Smooth muscle cell (in vitro differentiated cells): ENCODE measurements around the gene NPAS2. TPM values are rescaled to one million over a fixed set of nuclear protein-coding genes. Genes with fewer than 3 reads are reported as not detected.

Experiments
- DNase-seq: peaks from one replicate; lab custom pipeline; 2025; ENCODE audit not compliant: unreplicated experiment; lab: John Stamatoyannopoulos, UW
- H2AFZ ChIP-seq: fragments of 200-600 bp; sonication (generic); 2 replicates; pipeline ENCODE4 v1.6.0; 2016; ENCODE audit warnings: antibody characterized with exemption, low read depth, mild to moderate bottlenecking
- H3F3A ChIP-seq: fragments of 200-600 bp; sonication (generic); 2 replicates; pipeline ENCODE4 v1.6.0; 2017; ENCODE audit warnings: antibody characterized with exemption, low read depth
- H3K27ac ChIP-seq: fragments of 200-600 bp; sonication (generic); 2 replicates; pipeline ENCODE4 v1.5.1; 2016; ENCODE audit warnings: low read depth, mild to moderate bottlenecking
- H3K27me3 ChIP-seq: fragments of 200-600 bp; sonication (generic); 2 replicates; pipeline ENCODE4 v1.6.1; 2016; ENCODE audit warnings: low read depth, mild to moderate bottlenecking
- H3K36me3 ChIP-seq: fragments of 200-600 bp; sonication (generic); 2 replicates; pipeline ENCODE4 v1.5.1; 2016; ENCODE audit warnings: low read depth
- H3K4me1 ChIP-seq: fragments of 200-600 bp; sonication (generic); 2 replicates; pipeline ENCODE4 v1.5.1; 2016; ENCODE audit warnings: low read depth
- H3K4me2 ChIP-seq: fragments of 200-600 bp; sonication (generic); 2 replicates; pipeline ENCODE4 v1.6.0; 2016; ENCODE audit warnings: mild to moderate bottlenecking
- H3K4me3 ChIP-seq: fragments of 200-600 bp; sonication (generic); 2 replicates; pipeline ENCODE4 v1.5.1; 2016; ENCODE audit warnings: mild to moderate bottlenecking
- H3K79me2 ChIP-seq: fragments of 200-600 bp; sonication (generic); 2 replicates; pipeline ENCODE4 v1.6.0; 2016; ENCODE audit warnings: low read depth, mild to moderate bottlenecking
- H3K9ac ChIP-seq: fragments of 200-600 bp; sonication (generic); 2 replicates; pipeline ENCODE4 v1.6.0; 2016; ENCODE audit warnings: low read depth
- H3K9me3 ChIP-seq: fragments of 200-600 bp; sonication (generic); replicated peaks from 2 replicates; pipeline ENCODE4 v1.5.1; 2016; ENCODE audit warnings: low read depth
- H4K20me1 ChIP-seq: fragments of 200-600 bp; sonication (generic); 2 replicates; pipeline ENCODE4 v1.6.0; 2016; ENCODE audit warnings: low read depth
- CTCF ChIP-seq: fragments of 200-600 bp; sonication (generic); IDR thresholded peaks from 2 replicates; pipeline ENCODE4 v1.5.1; 2017; ENCODE audit warnings: borderline replicate concordance, mild to moderate bottlenecking, antibody characterized with exemption; ENCODE audit not compliant: insufficient read depth, poor library complexity, severe bottlenecking
- WGBS: methylation state at CpG from one replicate; pipeline ENCODE4 v1.1.7; 2016; ENCODE audit warnings: low lambda C conversion rate; 5-methylcytosine and 5-hydroxymethylcytosine counted together
- polyA plus RNA-seq: library from polyadenylated mRNA; unstranded; fragments of >200 nt; fragmentation: Nextera tagmentation; extraction: Ambion mirVana; gene quantifications from 2 replicates; pipeline ENCODE4 v1.2.1, GENCODE V29; 2016
- total RNA-seq: library from RNA; depleted of rRNA; stranded (reverse); fragments of >200 nt; gene quantifications from 2 replicates; pipeline ENCODE4 v1.2.3, GENCODE V29; 2014

The NPAS2 gene
- total and polyA plus RNA-seq, 2 experiments from 2014 or later: 20.2 to 20.7 TPM

GRCh38 chr2:100990650-100991403 lies 170.9 kb downstream of the NPAS2 start:
- no peak overlapping the region for H3K4me2 ChIP-seq
- no peak for TF ChIP-seq CTCF
- H2AFZ ChIP-seq: no peak overlapping the region
- no peaks in the 10 kb centered on the region for H3K79me2 ChIP-seq
- no peaks in the 10 kb centered on the region for H3F3A ChIP-seq
- DNase-seq: no peak
- H3K9ac ChIP-seq: no peak overlapping the region
- H3K4me1 ChIP-seq: no peaks in the 10 kb centered on the region
- no peak overlapping the region for H3K27ac ChIP-seq
- H3K9me3 ChIP-seq: no peaks in the 10 kb centered on the region
- 83% methylated on average over 20 of the region's 24 CpGs for WGBS
- H3K4me3 ChIP-seq: no peak overlapping the region
- H3K27me3 ChIP-seq: no peaks in the 10 kb centered on the region
- no peaks in the 10 kb centered on the region for H3K36me3 ChIP-seq
- H4K20me1 ChIP-seq: no peaks in the 10 kb centered on the region

GRCh38 chr2:100991404-100991773 lies 171.4 kb downstream of the NPAS2 start:
- H3K36me3 ChIP-seq: no peaks in the 10 kb centered on the region
- 94% methylated on average over 5 of the region's 5 CpGs for WGBS

GRCh38 chr2:100992262-100992661 lies 172.3 kb downstream of the NPAS2 start:
- H3K27me3 ChIP-seq: no peaks in the 10 kb centered on the region
- no peak overlapping the region for H3K9ac ChIP-seq
- no peaks in the 10 kb centered on the region for H4K20me1 ChIP-seq
- WGBS: 91% methylated on average over 6 of the region's 6 CpGs
- TF ChIP-seq CTCF: no peak
- H2AFZ ChIP-seq: no peak overlapping the region
- H3K4me1 ChIP-seq: no peaks in the 10 kb centered on the region
- H3K36me3 ChIP-seq: no peaks in the 10 kb centered on the region
- H3K79me2 ChIP-seq: no peaks in the 10 kb centered on the region
- H3K27ac ChIP-seq: no peak overlapping the region
- DNase-seq: no peak
- no peak overlapping the region for H3K4me3 ChIP-seq
- no peak overlapping the region for H3K4me2 ChIP-seq
- no peaks in the 10 kb centered on the region for H3F3A ChIP-seq
- no peaks in the 10 kb centered on the region for H3K9me3 ChIP-seq

More at GRCh38 chr2:100991404-100991773, 171.4 kb downstream of the NPAS2 start:
- Histone ChIP-seq H3K79me2 (no peaks in the 10 kb centered on the region), H3K4me3 (no peak overlapping the region), H3K27ac (no peak overlapping the region), H3K9ac (no peak overlapping the region), H4K20me1 (no peaks in the 10 kb centered on the region), H3K4me2 (no peak overlapping the region), H3F3A (no peaks in the 10 kb centered on the region), H3K9me3 (no peaks in the 10 kb centered on the region), H2AFZ (no peak overlapping the region), H3K4me1 (no peaks in the 10 kb centered on the region), H3K27me3 (no peaks in the 10 kb centered on the region)
- no peak for DNase-seq
- no peak for TF ChIP-seq CTCF

- H3K9ac ChIP-seq: no peak overlapping the region
- DNase-seq: no peak
- H3K27ac ChIP-seq: no peak overlapping the region
- no peaks in the 10 kb centered on the region for H3K27me3 ChIP-seq
- 97% methylated on average over 17 of the region's 17 CpGs for WGBS
- no peak overlapping the region for H3K4me2 ChIP-seq
- no peaks in the 10 kb centered on the region for H3K9me3 ChIP-seq
- TF ChIP-seq CTCF: no peak
- H3K36me3 ChIP-seq: no peaks in the 10 kb centered on the region
- H2AFZ ChIP-seq: no peak overlapping the region
- no peaks in the 10 kb centered on the region for H4K20me1 ChIP-seq
- no peaks in the 10 kb centered on the region for H3F3A ChIP-seq
- no peak overlapping the region for H3K4me3 ChIP-seq
- H3K79me2 ChIP-seq: no peaks in the 10 kb centered on the region
- no peaks in the 10 kb centered on the region for H3K4me1 ChIP-seq
Measured at GRCh38 chr2:100993294-100993693, 173.4 kb downstream of the NPAS2 start.
